ENCODE results near the gene B3GAT2.
"Not testable (repeated sequence)": the region's sequence is repeated elsewhere in the genome, so short reads cannot be mapped to it uniquely, and the experiment has no call there.

Gene B3GAT2

GRCh38 chr6:70956451-70957283 is at the start of gene B3GAT2:
Gene B3GAT2 (minus strand): TSS chr6:70957060. CDS start chr6:70956429, 631 bp downstream.
- DNase-seq = peak; percentile 70

- peak; percentile 23 for DNase-seq
Measured at GRCh38 chr6:70998148-70998547, 41.3 kb upstream of the B3GAT2 start.

GRCh38 chr6:70997379-70997778 is 40.5 kb upstream of the B3GAT2 start:
- DNase-seq = peak; percentile 14

- no peak for DNase-seq
Measured at GRCh38 chr6:70996106-70996505, 39.2 kb upstream of the B3GAT2 start.

- no peak for DNase-seq
Measured at GRCh38 chr6:70995411-70995810, 38.6 kb upstream of the B3GAT2 start.

GRCh38 chr6:70991253-70991652 is 34.4 kb upstream of the B3GAT2 start:
- DNase-seq = no peak

GRCh38 chr6:70985156-70985555 is 28.3 kb upstream of the B3GAT2 start:
- no peak for DNase-seq

GRCh38 chr6:70982747-70983146 is 25.9 kb upstream of the B3GAT2 start:
- no peak for DNase-seq

GRCh38 chr6:70980727-70981126 is 23.9 kb upstream of the B3GAT2 start:
- peak; percentile 13 for DNase-seq

- DNase-seq = no peak
Measured at GRCh38 chr6:70973604-70974003, 16.7 kb upstream of the B3GAT2 start.

- no peak for DNase-seq
Measured at GRCh38 chr6:70967049-70967448, 10.2 kb upstream of the B3GAT2 start.

GRCh38 chr6:70957284-70957617 is 391 bp upstream of the B3GAT2 start:
- no peak for DNase-seq

- DNase-seq = no peak
Measured at GRCh38 chr6:70956191-70956450, 739 bp downstream of the B3GAT2 start.

GRCh38 chr6:70955441-70956190 is 1.2 kb downstream of the B3GAT2 start:
- DNase-seq = peak; percentile 96

- DNase-seq = peak; percentile 31
Measured at GRCh38 chr6:70954750-70955149, 2.1 kb downstream of the B3GAT2 start.

- no peak for DNase-seq
Measured at GRCh38 chr6:70954176-70954575, 2.7 kb downstream of the B3GAT2 start.

GRCh38 chr6:70952608-70953165 is 4.2 kb downstream of the B3GAT2 start:
- DNase-seq = no peak

- DNase-seq = not testable (repeated sequence)
Measured at GRCh38 chr6:70944321-70944720, 12.5 kb downstream of the B3GAT2 start.

GRCh38 chr6:70933853-70934252 is 23.0 kb downstream of the B3GAT2 start:
- DNase-seq = no peak

- no peak for DNase-seq
Measured at GRCh38 chr6:70905742-70906141, 51.1 kb downstream of the B3GAT2 start.

- no peak for DNase-seq
Measured at GRCh38 chr6:70903665-70904452, 53.0 kb downstream of the B3GAT2 start.

GRCh38 chr6:70901324-70901723 is 55.5 kb downstream of the B3GAT2 start:
- DNase-seq = peak; percentile 11

- no peak for DNase-seq
Measured at GRCh38 chr6:70900047-70900446, 56.8 kb downstream of the B3GAT2 start.

Measured in NCI-H69 (cell line).